SK-N-SH treated with all-trans-retinoic acid at 6 μM for 48 hours (cell line): Measurements from ENCODE around the gene RETREG1.

Source experiments
- ATAC-seq: fragments of 200-7000 bp; cut with Tn5 transposase; 3 replicates; pipeline ENCODE4 v1.9.1; 2020; ENCODE audit warnings: mild to moderate bottlenecking, moderate library complexity
- ARNTL ChIP-seq: fragments of 450-650 bp; formaldehyde crosslinking; IDR thresholded peaks from 2 replicates; pipeline ENCODE4 v1.5.0; 2020; ENCODE audit warnings: low read depth, mild to moderate bottlenecking, moderate library complexity, borderline replicate concordance
- CREB5 ChIP-seq: fragments of 250-450 bp; sonication (Bioruptor Pico); IDR thresholded peaks from 2 replicates; pipeline ENCODE4 v1.5.1; 2020; ENCODE audit warnings: low read depth, mild to moderate bottlenecking, moderate library complexity
- CSDC2 ChIP-seq: fragments of 250-450 bp; sonication (Bioruptor Pico); IDR thresholded peaks from 2 replicates; pipeline ENCODE4 v1.5.0; 2020; ENCODE audit warnings: mild to moderate bottlenecking, moderate library complexity
- CSRNP3 ChIP-seq: fragments of 250-450 bp; sonication (Bioruptor Pico); IDR thresholded peaks from 2 replicates; pipeline ENCODE4 v1.5.1; 2021; ENCODE audit warnings: mild to moderate bottlenecking, moderate library complexity
- ESRRG ChIP-seq: fragments of 250-450 bp; sonication (Bioruptor Pico); IDR thresholded peaks from 2 replicates; pipeline ENCODE4 v1.6.1; 2021; ENCODE audit warnings: mild to moderate bottlenecking
- GLIS3 ChIP-seq: fragments of 250-450 bp; sonication (Bioruptor Pico); IDR thresholded peaks from 2 replicates; pipeline ENCODE4 v1.5.0; 2020; ENCODE audit warnings: mild to moderate bottlenecking, moderate library complexity
- ISL1 ChIP-seq: fragments of 250-450 bp; sonication (Bioruptor Pico); IDR thresholded peaks from 2 replicates; pipeline ENCODE4 v2.1.2; 2022; ENCODE audit warnings: mild to moderate bottlenecking, moderate library complexity
- OSR1 ChIP-seq: fragments of 250-450 bp; sonication (Bioruptor Pico); IDR thresholded peaks from 2 replicates; pipeline ENCODE4 v1.8.0; 2022; ENCODE audit warnings: moderate library complexity, mild to moderate bottlenecking, inconsistent platforms
- PATZ1 ChIP-seq: fragments of 250-450 bp; sonication (Bioruptor Pico); IDR thresholded peaks from 2 replicates; pipeline ENCODE4 v1.8.0; 2020; ENCODE audit warnings: mild to moderate bottlenecking, moderate library complexity, borderline replicate concordance
- POU6F1 ChIP-seq: fragments of 250-450 bp; sonication (Bioruptor Pico); IDR thresholded peaks from 2 replicates; pipeline ENCODE4 v1.8.0; 2021; ENCODE audit warnings: low read depth, mild to moderate bottlenecking, moderate library complexity, borderline replicate concordance
- PPARA ChIP-seq: fragments of 250-450 bp; sonication (Bioruptor Pico); IDR thresholded peaks from 2 replicates; pipeline ENCODE4 v1.5.0; 2020; ENCODE audit warnings: mild to moderate bottlenecking, borderline replicate concordance
- RARB ChIP-seq: fragments of 250-450 bp; sonication (Bioruptor Pico); IDR thresholded peaks from 2 replicates; pipeline ENCODE4 v1.8.0; 2021; ENCODE audit warnings: mild to moderate bottlenecking, moderate library complexity
- SNAI2 ChIP-seq: fragments of 250-450 bp; sonication (Bioruptor Pico); IDR thresholded peaks from 2 replicates; pipeline ENCODE4 v1.5.0; 2020; ENCODE audit warnings: mild to moderate bottlenecking, moderate library complexity
- TCF4 ChIP-seq: fragments of 250-450 bp; sonication (Bioruptor Pico); IDR thresholded peaks from 2 replicates; pipeline ENCODE4 v1.8.0; 2021; ENCODE audit warnings: mild to moderate bottlenecking, moderate library complexity, borderline replicate concordance
- TSHZ2 ChIP-seq: fragments of 250-450 bp; sonication (Bioruptor Pico); IDR thresholded peaks from 2 replicates; pipeline ENCODE4 v1.5.0; 2020; ENCODE audit warnings: mild to moderate bottlenecking, moderate library complexity
- ZC3H10 ChIP-seq: fragments of 250-450 bp; sonication (Bioruptor Pico); IDR thresholded peaks from 2 replicates; pipeline ENCODE4 v1.5.1; 2021; ENCODE audit warnings: mild to moderate bottlenecking, moderate library complexity
- ZFP3 ChIP-seq: fragments of 250-450 bp; sonication (Bioruptor Pico); IDR thresholded peaks from 2 replicates; pipeline ENCODE4 v1.5.0; 2020; ENCODE audit warnings: mild to moderate bottlenecking, moderate library complexity
- ZFP30 ChIP-seq: fragments of 450-650 bp; formaldehyde crosslinking; IDR thresholded peaks from 2 replicates; pipeline ENCODE4 v1.5.0; 2022; ENCODE audit warnings: mild to moderate bottlenecking, moderate library complexity
- ZNF565 ChIP-seq: fragments of 450-650 bp; formaldehyde crosslinking; conservative IDR thresholded peaks from 2 replicates; pipeline ENCODE4 v1.5.0; 2020; ENCODE audit warnings: low read depth, mild to moderate bottlenecking, moderate library complexity
- ZNF70 ChIP-seq: fragments of 450-650 bp; formaldehyde crosslinking; IDR thresholded peaks from 2 replicates; pipeline ENCODE4 v1.5.0; 2020; ENCODE audit warnings: mild to moderate bottlenecking, moderate library complexity

The RETREG1 gene

GRCh38 chr5:16548115-16548514, 68.7 kb downstream of the RETREG1 start:
- no peak for ATAC-seq

More at GRCh38 chr5:16548115-16548514, 68.7 kb downstream of the RETREG1 start:
- TF ChIP-seq CSRNP3 (no peak), ZNF70 (no peak), PPARA (CRISPR knock-in tag) (no peak), CSDC2 (CRISPR knock-in tag) (no peak), CREB5 (CRISPR knock-in tag) (no peak), OSR1 (no peak), ISL1 (CRISPR knock-in tag) (no peak), POU6F1 (no peak), ARNTL (CRISPR knock-in tag) (no peak), PATZ1 (no peak), GLIS3 (CRISPR knock-in tag) (no peak), ZC3H10 (CRISPR knock-in tag) (no peak), ZFP30 (CRISPR knock-in tag) (no peak), RARB (CRISPR knock-in tag) (no peak), ZFP3 (no peak), TSHZ2 (CRISPR knock-in tag) (no peak), ZNF565 (no peak), TCF4 (CRISPR knock-in tag) (no peak), SNAI2 (CRISPR knock-in tag) (no peak), ESRRG (no peak)
